H9 (cell line): ENCODE measurements around the gene TRAPPC4. TPM values are rescaled to one million over a fixed set of nuclear protein-coding genes. Genes with fewer than 3 reads are reported as not detected.
"Not testable (repeated sequence)": the region's sequence is repeated elsewhere in the genome, so short reads cannot be mapped to it uniquely, and the experiment has no call there.

Experiments
- DNase-seq: peaks from one replicate; pipeline ENCODE4 v3.0.0-alpha.2; 2017
- H2AFZ ChIP-seq: one replicate; pipeline ENCODE4 v1.6.1; 2013; ENCODE audit warnings: mild to moderate bottlenecking, low read length, control low read depth, moderate library complexity
- H2AK5ac ChIP-seq: 2 replicates; pipeline ENCODE4 v1.6.1; 2013; ENCODE audit warnings: low read length, control low read depth, mixed read lengths; ENCODE audit not compliant: insufficient read length
- H2BK120ac ChIP-seq: one replicate; pipeline ENCODE4 v1.6.1; 2013; ENCODE audit warnings: low read depth, mild to moderate bottlenecking, low read length, control low read depth, inconsistent platforms; ENCODE audit not compliant: poor library complexity, severe bottlenecking
- H2BK12ac ChIP-seq: 2 replicates; pipeline ENCODE4 v1.6.1; 2013; ENCODE audit warnings: low read length, control low read depth, mixed read lengths, low read depth; ENCODE audit not compliant: insufficient read length
- H2BK15ac ChIP-seq: 2 replicates; pipeline ENCODE4 v1.6.1; 2013; ENCODE audit warnings: low read depth, low read length, control low read depth
- H2BK20ac ChIP-seq: one replicate; pipeline ENCODE4 v1.6.1; 2013; ENCODE audit warnings: low read depth, mild to moderate bottlenecking, low read length, control low read depth, inconsistent platforms; ENCODE audit not compliant: poor library complexity, severe bottlenecking
- H2BK5ac ChIP-seq: 2 replicates; pipeline ENCODE4 v1.6.1; 2013; ENCODE audit warnings: low read length, control low read depth, mixed read lengths; ENCODE audit not compliant: insufficient read length
- H3K14ac ChIP-seq: 2 replicates; pipeline ENCODE4 v1.6.1; 2013; ENCODE audit warnings: low read length, control low read depth; ENCODE audit not compliant: insufficient read depth
- H3K18ac ChIP-seq: 2 replicates; pipeline ENCODE4 v1.6.1; 2013; ENCODE audit warnings: low read depth, mild to moderate bottlenecking, mixed read lengths, low read length, control low read depth; ENCODE audit not compliant: insufficient read length
- H3K23ac ChIP-seq: 2 replicates; pipeline ENCODE4 v1.6.1; 2013; ENCODE audit warnings: low read length, control low read depth, mixed read lengths, low read depth; ENCODE audit not compliant: insufficient read length
- H3K23me2 ChIP-seq: 2 replicates; pipeline ENCODE4 v1.6.1; 2013; ENCODE audit warnings: low read depth, mild to moderate bottlenecking, mixed read lengths, low read length, control low read depth; ENCODE audit not compliant: insufficient read length, poor library complexity, severe bottlenecking
- H3K27ac ChIP-seq: 2 replicates; pipeline ENCODE4 v1.5.1; 2013; ENCODE audit warnings: low read length, control low read depth, mixed read lengths, low read depth; ENCODE audit not compliant: insufficient read length
- H3K27me3 ChIP-seq: 2 replicates; pipeline ENCODE4 v1.6.1; 2013; ENCODE audit warnings: low read length, control low read depth, inconsistent platforms; ENCODE audit not compliant: insufficient read depth
- H3K4ac ChIP-seq: 2 replicates; pipeline ENCODE4 v1.6.1; 2013; ENCODE audit warnings: low read depth, mild to moderate bottlenecking, control low read depth, inconsistent platforms, low read length, moderate library complexity
- H3K4me1 ChIP-seq: 2 replicates; pipeline ENCODE4 v1.6.1; 2013; ENCODE audit warnings: low read length, control low read depth, inconsistent platforms; ENCODE audit not compliant: insufficient read depth
- H3K4me2 ChIP-seq: 2 replicates; pipeline ENCODE4 v1.6.1; 2013; ENCODE audit warnings: low read length, control low read depth, mixed read lengths; ENCODE audit not compliant: insufficient read length, insufficient read depth
- H3K56ac ChIP-seq: 2 replicates; pipeline ENCODE4 v1.6.1; 2013; ENCODE audit warnings: low read depth, mild to moderate bottlenecking, mixed read lengths, low read length, control low read depth; ENCODE audit not compliant: insufficient read length
- H3K79me1 ChIP-seq: 2 replicates; pipeline ENCODE4 v1.6.1; 2013; ENCODE audit warnings: low read depth, mild to moderate bottlenecking, moderate library complexity, low read length, control low read depth, inconsistent platforms; ENCODE audit not compliant: insufficient read depth, poor library complexity, severe bottlenecking
- H3K79me2 ChIP-seq: 2 replicates; pipeline ENCODE4 v1.6.1; 2013; ENCODE audit warnings: low read length, control low read depth, inconsistent platforms; ENCODE audit not compliant: insufficient read depth
- H3K9ac ChIP-seq: 2 replicates; pipeline ENCODE4 v1.6.1; 2013; ENCODE audit warnings: low read length, control low read depth, mixed read lengths; ENCODE audit not compliant: insufficient read length; ENCODE audit errors: extremely low read depth
- H3K9me3 ChIP-seq: one replicate; pipeline ENCODE4 v1.6.1; 2013; ENCODE audit warnings: low read depth, low read length, inconsistent platforms; ENCODE audit not compliant: control insufficient read depth
- H3T11ph ChIP-seq: one replicate; pipeline ENCODE4 v1.6.1; 2013; ENCODE audit warnings: mild to moderate bottlenecking, low read length, control low read depth, inconsistent platforms
- H4K20me1 ChIP-seq: one replicate; pipeline ENCODE4 v1.6.1; 2013; ENCODE audit not compliant: control insufficient read depth, insufficient read length, insufficient read depth
- H4K5ac ChIP-seq: 2 replicates; pipeline ENCODE4 v1.6.1; 2013; ENCODE audit warnings: low read depth, mild to moderate bottlenecking, mixed read lengths, low read length, control low read depth; ENCODE audit not compliant: insufficient read length
- H4K8ac ChIP-seq: replicated peaks from 2 replicates; pipeline ENCODE4 v1.6.1; 2013; ENCODE audit warnings: low read length, control low read depth, mixed read lengths, low read depth; ENCODE audit not compliant: insufficient read length
- H4K91ac ChIP-seq: 2 replicates; pipeline ENCODE4 v1.6.1; 2013; ENCODE audit warnings: low read depth, mild to moderate bottlenecking, moderate library complexity, mixed read lengths, low read length, control low read depth; ENCODE audit not compliant: insufficient read length
- H3K27ac Mint-ChIP-seq, 3 experiments: 2 replicates in 2 of 3; 3 replicates in 1 of 3; pipeline ENCODE4 v1.8.0; 2020 to 2021; ENCODE audit warnings: mixed read lengths in 3 of 3, mild to moderate bottlenecking in 1 of 3, moderate library complexity in 1 of 3
- H3K27me3 Mint-ChIP-seq: 2 replicates; pipeline ENCODE4 v1.8.0; 2021; ENCODE audit warnings: low read depth, mild to moderate bottlenecking, moderate library complexity, mixed read lengths
- H3K36me3 Mint-ChIP-seq, 3 experiments: 2 replicates in 2 of 3; 3 replicates in 1 of 3; pipeline ENCODE4 v1.8.0; 2020 to 2021; ENCODE audit warnings: low read depth in 3 of 3, mixed read lengths in 3 of 3; ENCODE audit not compliant: insufficient read depth in 1 of 3
- H3K4me1 Mint-ChIP-seq, 2 experiments: 2 replicates each; pipeline ENCODE4 v1.8.0; 2020; ENCODE audit warnings: mixed read lengths in 2 of 2
- H3K4me3 Mint-ChIP-seq, 2 experiments: 2 replicates in 1 of 2; 3 replicates in 1 of 2; pipeline ENCODE4 v1.8.0; 2020 to 2021; ENCODE audit warnings: mild to moderate bottlenecking in 2 of 2, mixed read lengths in 2 of 2, moderate library complexity in 1 of 2
- H3K9me3 Mint-ChIP-seq, 2 experiments: 2 replicates in 1 of 2; 3 replicates in 1 of 2; pipeline ENCODE4 v1.8.0; 2020; ENCODE audit warnings: mild to moderate bottlenecking in 2 of 2, mixed read lengths in 2 of 2, moderate library complexity in 1 of 2
- CTCF ChIP-seq: fragments of 200-600 bp; sonication (generic); conservative IDR thresholded peaks from 3 replicates; pipeline ENCODE4 v1.8.0; 2021; ENCODE audit warnings: antibody characterized with exemption, mild to moderate bottlenecking
- WGBS: extraction: QIAGEN DNeasy Blood & Tissue Kit; methylation state at CpG from one replicate; pipeline ENCODE4 v1.1.7; 2013; ENCODE audit warnings: missing lambda C conversion rate, low lambda C conversion rate, mixed read lengths; ENCODE audit not compliant: insufficient read length; ENCODE audit errors: extremely low coverage; 5-methylcytosine and 5-hydroxymethylcytosine counted together
- total RNA-seq: library from RNA; stranded (reverse); gene quantifications from 2 replicates; pipeline ENCODE4 v1.2.1, GENCODE V29; 2021

Gene TRAPPC4
- total RNA-seq, 1 experiment from 2014 or later, result 82.8 TPM

DNA sequence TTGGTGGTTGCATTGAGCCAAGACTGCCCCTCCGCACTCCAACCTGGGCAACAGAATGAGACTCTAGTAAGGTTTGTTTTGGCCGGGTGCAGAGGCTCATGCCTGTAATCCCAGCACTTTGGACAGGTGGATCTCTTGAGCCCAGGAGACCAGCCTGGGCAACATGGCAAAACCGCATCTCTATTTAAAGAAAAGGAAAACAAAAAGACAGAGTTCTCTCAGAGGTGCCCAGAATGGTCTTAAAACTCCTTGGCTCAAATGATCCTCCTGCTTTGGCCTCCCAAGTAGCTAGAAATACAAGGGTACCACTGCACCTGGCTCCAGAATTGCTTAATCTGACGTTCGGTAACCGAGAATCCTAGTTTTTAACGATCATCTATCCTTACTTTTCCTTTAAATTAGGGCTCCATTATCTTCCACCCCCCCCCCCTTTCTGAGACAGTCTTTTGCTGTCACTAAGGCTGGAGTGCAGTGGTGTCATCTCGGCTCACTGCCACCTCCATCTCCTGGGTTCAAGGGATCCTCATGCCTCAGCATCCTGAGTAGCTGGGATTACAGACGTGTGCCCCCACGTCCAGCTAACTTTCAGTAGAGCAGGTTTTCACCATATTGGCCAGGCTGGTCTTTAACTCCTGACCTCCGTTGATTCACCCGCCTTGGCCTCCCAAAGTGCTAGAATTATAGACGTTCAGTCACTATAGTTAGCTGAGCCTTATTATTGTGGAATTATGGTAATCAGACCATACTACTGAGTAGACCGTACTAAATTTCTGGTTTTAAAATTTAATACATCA, 2.2 kb upstream of the TRAPPC4 start:
- H2BK15ac ChIP-seq, result no peak overlapping the region
- no peak overlapping the region for H3K14ac ChIP-seq
- no peak for DNase-seq
- H3K9me3 Mint-ChIP-seq, result no peaks in the 10 kb centered on the region
- no peaks in the 10 kb centered on the region for H3K4me1 ChIP-seq
- no peak overlapping the region for H3T11ph ChIP-seq
- no peak overlapping the region for H2BK20ac ChIP-seq
- no peak overlapping the region for H3K23ac ChIP-seq
- no peak overlapping the region for H3K56ac ChIP-seq
- no peak overlapping the region for H2BK5ac ChIP-seq
- H3K36me3 Mint-ChIP-seq, result peaks cover 51 to 76% (median 71%) of the 10 kb centered on the region in 3 experiments
- peaks cover 2% of the 10 kb centered on the region for H3K79me1 ChIP-seq
- H3K4me2 ChIP-seq, result peak overlapping the region; percentile 71
- H4K20me1 ChIP-seq, result no peaks in the 10 kb centered on the region
- peak overlapping the region; percentile 97 to 99 for H3K4me3 Mint-ChIP-seq
- no peak overlapping the region for H4K8ac ChIP-seq
- no peaks in the 10 kb centered on the region for H3K27me3 ChIP-seq
- no peaks in the 10 kb centered on the region for H3K9me3 ChIP-seq
- H2AK5ac ChIP-seq, result no peak overlapping the region
- H3K4ac ChIP-seq, result no peak overlapping the region
- peaks cover 10% of the 10 kb centered on the region for H3K23me2 ChIP-seq
- TF ChIP-seq CTCF, result no peak
- H3K18ac ChIP-seq, result no peak overlapping the region
- H3K27ac ChIP-seq, result no peak overlapping the region
- H4K5ac ChIP-seq, result no peak overlapping the region
- H2BK12ac ChIP-seq, result no peak overlapping the region
- peak overlapping the region in 2 of 3 experiments; percentile 68 to 100; a peak in 4 of 7 replicates for H3K27ac Mint-ChIP-seq
- H3K27me3 Mint-ChIP-seq, result no peaks in the 10 kb centered on the region; the same call in 1 of the 2 replicates
- H4K91ac ChIP-seq, result no peak overlapping the region
- H3K9ac ChIP-seq, result no peak overlapping the region
- peaks cover 15% of the 10 kb centered on the region; the same call in 1 of the 2 replicates for H3K79me2 ChIP-seq
- peaks cover 10 to 22% of the 10 kb centered on the region in 2 experiments for H3K4me1 Mint-ChIP-seq
- WGBS, result no CpG with 5 or more reads among the region's 14 CpGs
- H2AFZ ChIP-seq, result no peak overlapping the region
- H2BK120ac ChIP-seq, result no peak overlapping the region

DNA sequence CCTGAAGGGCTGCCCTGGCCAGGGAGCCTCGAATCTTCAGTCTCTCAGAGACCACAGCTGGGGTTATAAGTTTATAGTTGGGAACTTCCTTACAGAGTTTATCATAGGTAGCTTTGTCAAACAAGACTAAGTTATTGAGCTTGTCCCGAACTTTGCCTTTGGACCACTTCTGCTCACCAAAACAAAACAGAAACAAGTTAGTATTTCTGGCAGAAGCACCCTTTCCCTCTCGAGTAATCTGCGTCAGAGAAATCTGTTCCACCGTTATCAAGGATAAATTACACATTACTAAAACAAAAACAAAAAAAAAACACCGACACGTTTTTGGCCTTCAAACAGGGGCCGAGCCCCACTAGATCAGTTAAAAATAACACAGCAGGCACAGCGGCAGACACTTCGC, 1.2 kb upstream of the TRAPPC4 start:
- not testable (repeated sequence) for DNase-seq

More for the DNA sequence above, 1.2 kb upstream of the TRAPPC4 start:
- H2BK5ac ChIP-seq, H3K4ac ChIP-seq, H4K91ac ChIP-seq, H4K20me1 ChIP-seq, H3K27me3 ChIP-seq, H3K4me1 ChIP-seq, H2BK15ac ChIP-seq, H2BK20ac ChIP-seq, H2BK12ac ChIP-seq, H4K8ac ChIP-seq, H3K9me3 Mint-ChIP-seq, H3K14ac ChIP-seq, H4K5ac ChIP-seq, H3K79me1 ChIP-seq, H3K27me3 Mint-ChIP-seq, H3T11ph ChIP-seq, H2AFZ ChIP-seq, H3K18ac ChIP-seq, H2BK120ac ChIP-seq, H2AK5ac ChIP-seq, H3K27ac ChIP-seq, H3K23ac ChIP-seq, H3K9me3 ChIP-seq, H3K56ac ChIP-seq: not testable (repeated sequence)
- Histone ChIP-seq H3K9ac (peak overlapping the region; percentile 94), H3K23me2 (peaks cover 10% of the 10 kb centered on the region), H3K4me2 (peak overlapping the region; percentile 71), H3K79me2 (peaks cover 15% of the 10 kb centered on the region; the same call in 1 of the 2 replicates)
- H3K27ac Mint-ChIP-seq, result peak overlapping the region; percentile 99 to 100 (median 99); a peak in 6 of 7 replicates
- H3K4me3 Mint-ChIP-seq, result peak overlapping the region; percentile 97 to 99
- peaks cover 10 to 22% of the 10 kb centered on the region in 2 experiments for H3K4me1 Mint-ChIP-seq
- H3K36me3 Mint-ChIP-seq, result peaks cover 51 to 78% (median 78%) of the 10 kb centered on the region in 3 experiments
- WGBS, result no CpG with 5 or more reads among the region's 10 CpGs
